Body of pancreas (tissue), 4 donors: Measurements from ENCODE around the gene DYNC1I2. TPM values are rescaled to one million over a fixed set of nuclear protein-coding genes. Genes with fewer than 3 reads are reported as not detected.

Experiments used
- ATAC-seq: fragments of 150-250 bp; one replicate; pipeline ENCODE4 v1.9.1; 2016
- DNase-seq, 4 donors: peaks; one replicate each; pipeline ENCODE4 v3.0.0-alpha.2; 2019
- H3K27ac ChIP-seq, 4 donors: fragments of 200-600 bp; sonication (generic); 1 replicate in 3 of 4; 2 replicates in 1 of 4; pipeline versions ENCODE4 v1.5.1 to v1.6.1; 2016 to 2019; ENCODE audit warnings: mild to moderate bottlenecking in 1 of 4, mixed read lengths in 1 of 4, moderate library complexity in 1 of 4
- H3K27me3 ChIP-seq, 2 donors: fragments of 200-600 bp; sonication (generic); one replicate each; pipeline ENCODE4 v1.6.0; 2016; ENCODE audit warnings: mild to moderate bottlenecking in 1 of 2
- H3K36me3 ChIP-seq, 2 donors: fragments of 200-600 bp; sonication (generic); replicated peaks in 1 of 2; 2 replicates each; pipeline ENCODE4 v1.5.1; 2016; ENCODE audit warnings: low read depth in 2 of 2; ENCODE audit not compliant: insufficient read depth in 1 of 2
- H3K4me1 ChIP-seq: fragments of 200-600 bp; sonication (generic); one replicate; pipeline ENCODE4 v1.6.0; 2016
- H3K4me3 ChIP-seq, 2 donors: fragments of 200-600 bp; sonication (generic); 1 replicate in 1 of 2; 2 replicates in 1 of 2; pipeline ENCODE4 v1.5.1; 2016 to 2019
- H3K9me3 ChIP-seq, 3 donors: fragments of 200-600 bp; sonication (generic); 1 replicate in 2 of 3; 2 replicates in 1 of 3; pipeline ENCODE4 v1.5.1; 2016
- CTCF ChIP-seq, 7 experiments: fragments of 450-650 bp in 4 of 7; fragments of 200-600 bp in 3 of 7; sonication (generic) in 3 of 7; IDR thresholded peaks; one replicate each; pipeline ENCODE4 v1.5.1; 2016 to 2019; ENCODE audit warnings: antibody characterized with exemption in 7 of 7
- POLR2A ChIP-seq, 3 donors: fragments of 450-650 bp; IDR thresholded peaks; one replicate each; pipeline ENCODE4 v1.6.1; 2016; ENCODE audit warnings: antibody characterized with exemption in 3 of 3, mild to moderate bottlenecking in 2 of 3
- WGBS, 2 donors: methylation state at CpG; one replicate each; pipeline ENCODE4 v1.1.5; 2017; 5-methylcytosine and 5-hydroxymethylcytosine counted together
- intact Hi-C: fragments of 100-400 bp; cut with DNase I; formaldehyde crosslinking; loops from one replicate; pipeline ENCODE4 v1.15.1; 2023
- total RNA-seq, 2 donors: library from RNA; depleted of rRNA; stranded (reverse); fragments of >200 nt; gene quantifications; one replicate each; pipeline ENCODE4 v1.1.0, GENCODE V29; 2016

Gene DYNC1I2
- total RNA-seq, 2 donors from 2014 or later = 34.6 to 52.7 TPM

DNA sequence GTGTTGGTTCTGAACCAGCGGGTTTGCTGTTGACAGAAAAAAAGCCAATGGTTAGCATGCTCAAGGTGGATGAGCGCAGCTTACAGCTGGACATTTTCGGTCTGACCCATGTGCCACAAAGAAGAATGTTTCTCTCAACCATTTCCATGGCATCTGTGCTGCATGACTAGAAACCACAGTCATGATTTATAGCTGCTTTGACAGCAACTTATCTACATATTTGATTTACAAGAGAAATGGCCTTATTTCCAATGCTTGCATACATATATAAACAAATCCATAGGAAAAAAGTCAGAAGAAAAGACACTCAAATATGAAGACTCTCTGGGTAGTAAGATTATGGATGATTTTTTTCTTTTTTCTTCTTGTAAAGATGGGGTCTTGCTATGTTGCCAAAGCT is 98.2 kb downstream of the DYNC1I2 start:
- intact Hi-C loops = no loop called here
- TF ChIP-seq CTCF (IDR thresholded peaks at IDR 0.05) (no peak), POLR2A (IDR thresholded peaks at IDR 0.05) (no peak)
- peaks cover 0 to 1% of the 10 kb centered on the region in 2 donors for H3K36me3 ChIP-seq

GRCh38 chr2:171787333-171788072 is 100.2 kb downstream of the DYNC1I2 start:
- H3K27ac ChIP-seq = no peak overlapping the region
- no peaks in the 10 kb centered on the region for H3K27me3 ChIP-seq
- peaks cover 0 to 1% of the 10 kb centered on the region in 2 donors for H3K36me3 ChIP-seq
- TF ChIP-seq CTCF (IDR thresholded peaks at IDR 0.05) (no peak), POLR2A (IDR thresholded peaks at IDR 0.05) (no peak)
- WGBS, 2 donors = 56 to 61% methylated on average over 11 of the region's 11 CpGs
- intact Hi-C loops = no loop called here
- ATAC-seq (no peak), DNase-seq (no peak)
- peaks cover 8% of the 10 kb centered on the region for H3K4me1 ChIP-seq
- no peak overlapping the region for H3K4me3 ChIP-seq
- no peaks in the 10 kb centered on the region for H3K9me3 ChIP-seq

More for the DNA sequence above, 98.2 kb downstream of the DYNC1I2 start:
- WGBS, 2 donors = 74 to 88% methylated on average over 3 of the region's 3 CpGs
- DNase-seq (no peak), ATAC-seq (no peak)
- Histone ChIP-seq H3K4me3 (no peak overlapping the region), H3K9me3 (no peaks in the 10 kb centered on the region), H3K4me1 (peaks cover 8% of the 10 kb centered on the region), H3K27me3 (no peaks in the 10 kb centered on the region), H3K27ac (no peak overlapping the region)

DNA sequence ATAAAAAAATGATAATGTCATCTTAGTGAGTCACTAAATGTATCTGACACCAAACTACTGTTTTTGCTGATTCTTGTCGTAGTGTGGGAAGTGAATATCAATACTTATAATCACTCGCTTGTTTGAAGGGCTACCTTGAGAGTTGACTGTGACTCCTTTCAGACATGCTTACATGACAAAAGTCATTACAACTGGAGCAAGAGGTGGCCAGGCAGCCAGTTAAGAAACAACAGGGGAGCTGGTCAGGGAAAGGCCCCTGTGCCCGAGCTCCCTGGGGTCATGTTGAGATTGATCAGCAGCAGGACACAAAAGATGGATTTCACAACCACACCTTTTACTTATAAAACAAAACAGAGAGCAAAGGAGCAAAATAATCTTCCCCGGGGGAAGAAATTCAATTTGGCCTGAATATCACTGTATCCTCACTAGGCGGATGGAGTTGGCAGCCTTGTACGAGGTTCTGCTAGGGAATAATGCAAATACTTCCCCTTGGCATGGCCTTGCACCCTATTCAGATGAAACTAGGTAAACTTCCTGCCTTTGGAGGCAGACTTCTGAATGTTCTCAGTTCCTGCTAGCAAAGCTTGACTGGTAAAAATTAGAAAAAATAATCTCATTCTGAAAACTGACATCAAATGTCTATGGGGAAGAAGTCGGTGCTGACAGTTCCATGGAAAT is 101.2 kb downstream of the DYNC1I2 start:
- peaks cover 0 to 1% of the 10 kb centered on the region in 2 donors for H3K36me3 ChIP-seq
- no peak overlapping the region for H3K27ac ChIP-seq
- H3K9me3 ChIP-seq = no peaks in the 10 kb centered on the region
- intact Hi-C loops = no loop called here
- 71 to 80% methylated on average over 7 of the region's 7 CpGs for WGBS, 2 donors
- no peak for TF ChIP-seq POLR2A (IDR thresholded peaks at IDR 0.05)
- no peak for TF ChIP-seq CTCF (IDR thresholded peaks at IDR 0.05)
- DNase-seq = no peak
- H3K27me3 ChIP-seq = no peaks in the 10 kb centered on the region
- no peak for ATAC-seq
- H3K4me1 ChIP-seq = peaks cover 8% of the 10 kb centered on the region
- no peak overlapping the region for H3K4me3 ChIP-seq

GRCh38 chr2:171789956-171790355 is 102.7 kb downstream of the DYNC1I2 start:
- intact Hi-C loops = no loop called here
- TF ChIP-seq CTCF (IDR thresholded peaks at IDR 0.05) (no peak), POLR2A (IDR thresholded peaks at IDR 0.05) (no peak)
- Histone ChIP-seq H3K27ac (no peak overlapping the region), H3K4me3 (no peak overlapping the region), H3K27me3 (no peaks in the 10 kb centered on the region), H3K4me1 (peaks cover 8% of the 10 kb centered on the region), H3K36me3 (peaks cover 0 to 1% of the 10 kb centered on the region in 2 donors), H3K9me3 (no peaks in the 10 kb centered on the region)
- ATAC-seq (no peak), DNase-seq (no peak)
- whole genome bisulfite sequencing, 2 donors = 75 to 85% methylated on average over 6 of the region's 6 CpGs
